Measurements from ENCODE around the gene SHISA9.

GRCh38 chr16:12992066-12992465 lies 90.7 kb downstream of the SHISA9 start:
- no peak for TF ChIP-seq CREB5 (CRISPR knock-in tag; IDR thresholded peaks at IDR 0.05; ENCODE audit: low read depth)
- no peak for TF ChIP-seq BACH2 (CRISPR knock-in tag; IDR thresholded peaks at IDR 0.05; ENCODE audit: borderline replicate concordance)
